Umbilical cord (tissue), 2 donors: Measurements from ENCODE around the gene FARS2. TPM values are rescaled to one million over a fixed set of nuclear protein-coding genes. Genes with fewer than 3 reads are reported as not detected.

Experiments used
- DNase-seq: peaks from one replicate; pipeline ENCODE4 v3.0.0-alpha.2; 2015; ENCODE audit warnings: low spot score
- total RNA-seq: library from RNA; depleted of rRNA; stranded (reverse); fragments of >200 nt; gene quantifications from one replicate; pipeline ENCODE4 v1.2.3, GENCODE V29; 2014; ENCODE audit warnings: low replicate concordance; ENCODE audit not compliant: insufficient read depth

The FARS2 gene
- total RNA-seq, result 13.5 TPM

- peak; percentile 96 for DNase-seq
Observed at GRCh38 chr6:5260661-5261544, at the start of gene FARS2, which contains the start of gene LYRM4. TSS of gene FARS2 (plus strand) at chr6:5261513. TSS of gene LYRM4 (minus strand) at chr6:5260950. CDS start at chr6:5260733, 217 bp downstream.

DNA sequence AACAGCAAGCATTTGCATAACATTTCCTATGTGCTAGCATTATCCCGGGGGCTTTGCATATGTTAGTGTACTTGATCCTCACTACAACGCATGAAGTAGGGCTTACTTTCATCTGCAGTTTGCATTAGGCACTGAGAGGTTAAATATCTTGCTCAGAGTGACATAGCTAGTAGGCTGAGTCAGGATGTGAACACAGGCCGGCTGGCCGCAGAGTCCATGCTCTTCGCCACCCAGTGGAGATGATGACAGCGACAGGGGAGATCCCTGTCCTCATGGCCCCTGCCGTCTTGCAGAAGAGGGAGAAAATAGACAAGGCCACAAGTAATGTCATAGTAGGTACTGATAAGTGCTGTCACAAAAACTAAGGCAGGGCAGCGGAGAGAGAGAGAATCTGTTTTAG, 47.5 kb upstream of the FARS2 start:
- DNase-seq, result no peak

- peak; percentile 53 for DNase-seq
Observed at GRCh38 chr6:5214570-5215052, 46.7 kb upstream of the FARS2 start.

- DNase-seq, result peak; percentile 36
Observed at GRCh38 chr6:5215159-5215558, 46.2 kb upstream of the FARS2 start.

DNA sequence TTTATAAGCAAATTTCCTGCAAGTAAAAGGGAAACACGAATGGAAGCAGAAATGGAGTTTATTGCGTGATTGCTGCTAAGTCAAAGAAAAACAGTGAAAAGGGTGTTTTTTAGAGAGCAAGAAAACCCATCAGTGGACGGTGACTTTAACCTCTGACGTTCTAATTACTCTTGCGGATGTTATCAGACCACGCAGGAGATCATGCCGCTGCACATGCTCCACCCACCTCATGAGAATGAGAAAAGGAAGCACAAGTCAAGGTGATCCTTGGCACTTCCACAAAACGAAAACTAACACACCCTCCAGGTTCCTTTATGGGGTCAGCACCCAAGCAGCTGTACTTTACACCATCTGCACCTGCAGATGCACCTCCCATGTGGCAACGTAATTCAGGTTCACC, 45.5 kb upstream of the FARS2 start:
- DNase-seq, result no peak

DNA sequence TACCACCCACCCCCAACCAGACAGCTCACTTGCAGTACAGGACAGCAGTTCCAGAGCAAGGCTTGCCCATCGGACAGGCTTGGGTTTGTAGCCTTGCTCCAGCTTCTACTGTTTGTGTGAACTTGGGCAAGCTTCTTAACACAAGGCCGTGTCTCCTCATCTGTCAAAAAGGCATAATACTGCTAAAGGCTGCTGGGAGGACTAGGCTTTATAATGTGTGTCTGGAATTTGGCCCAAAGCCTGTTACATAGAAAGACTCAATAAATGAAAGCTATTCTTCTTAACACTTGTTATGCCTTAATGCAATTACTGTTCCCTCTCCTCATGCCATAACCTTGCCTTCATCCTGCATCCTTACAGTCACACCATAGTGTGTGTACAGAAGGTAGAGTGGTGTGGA, 44.0 kb upstream of the FARS2 start:
- no peak for DNase-seq

DNA sequence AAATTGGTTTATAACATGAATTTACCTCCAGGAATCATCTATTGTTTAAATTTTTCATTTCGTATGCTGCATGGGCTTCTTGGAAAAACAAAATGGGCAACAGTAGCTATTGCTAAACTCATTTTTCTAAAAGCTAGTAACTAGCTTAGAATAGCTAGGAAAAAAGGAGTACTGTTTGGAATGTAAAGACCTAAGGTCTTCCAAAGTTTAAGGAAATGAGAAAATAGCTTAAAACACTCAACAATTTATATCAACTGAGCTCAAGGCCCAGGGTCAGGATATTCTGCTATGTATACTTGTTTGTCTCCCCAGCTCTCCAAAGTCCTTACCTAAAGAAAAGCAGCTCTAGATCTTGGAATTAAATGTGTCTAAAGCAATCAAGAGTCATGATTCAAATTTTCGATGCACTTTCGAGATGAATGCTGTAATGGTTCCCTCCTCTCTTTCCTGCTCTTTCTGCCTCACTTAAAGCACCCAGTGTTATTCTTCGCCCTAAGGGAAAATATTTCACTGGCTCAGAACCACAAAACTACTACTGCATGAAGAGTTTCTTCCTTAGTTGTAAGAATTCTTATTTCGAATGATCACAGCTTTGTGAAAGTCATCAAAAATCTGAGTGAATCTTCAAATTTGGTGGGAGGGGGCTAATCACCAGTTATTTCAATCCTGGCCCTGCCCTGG, 42.2 kb upstream of the FARS2 start:
- DNase-seq, result no peak

GRCh38 chr6:5220443-5220842, 40.9 kb upstream of the FARS2 start:
- no peak for DNase-seq

DNA sequence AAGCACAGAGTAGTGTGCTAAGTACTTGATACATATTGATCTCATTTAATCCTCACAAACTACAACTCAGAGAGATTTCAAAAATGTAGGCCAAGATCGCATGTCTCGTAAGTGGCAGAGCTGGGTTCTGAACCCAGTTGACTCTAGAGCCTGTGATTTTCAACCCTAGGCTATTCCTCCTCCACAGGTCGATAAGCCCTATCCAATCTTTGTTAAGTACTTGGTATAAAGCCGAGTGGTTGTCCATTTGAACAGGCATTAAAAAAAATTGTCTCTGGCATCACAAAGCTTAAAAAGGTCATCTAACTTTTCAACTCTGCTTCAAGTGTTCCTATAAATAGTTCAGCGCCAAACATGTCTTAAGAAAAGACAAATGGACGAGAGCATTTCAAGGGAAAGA, 38.0 kb upstream of the FARS2 start:
- no peak for DNase-seq

GRCh38 chr6:5229356-5229755, 32.0 kb upstream of the FARS2 start:
- no peak for DNase-seq

- no peak for DNase-seq
Observed at GRCh38 chr6:5230081-5230480, 31.2 kb upstream of the FARS2 start.

DNA sequence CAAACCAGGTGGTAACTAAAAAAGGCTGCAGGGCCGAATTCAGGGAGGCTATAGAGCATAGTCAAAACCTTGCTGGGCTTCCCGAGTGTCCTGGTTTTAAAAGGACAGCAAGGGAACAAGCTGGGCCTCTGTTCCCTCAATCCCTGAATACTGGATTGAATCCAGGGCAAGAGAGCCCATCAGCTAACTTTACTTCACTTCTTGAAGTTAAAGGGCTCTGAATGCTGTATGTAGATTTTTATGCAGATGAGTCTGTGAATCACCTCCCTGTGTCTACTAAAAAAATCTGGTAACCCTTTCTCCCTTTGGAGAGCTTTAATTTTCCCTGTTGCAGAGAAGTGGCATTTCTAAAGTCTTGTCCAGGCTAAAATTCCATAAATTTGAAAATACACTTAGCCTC, 30.0 kb upstream of the FARS2 start:
- no peak for DNase-seq

GRCh38 chr6:5234874-5235273, 26.4 kb upstream of the FARS2 start:
- no peak for DNase-seq

GRCh38 chr6:5235830-5236229, 25.5 kb upstream of the FARS2 start:
- no peak for DNase-seq

DNA sequence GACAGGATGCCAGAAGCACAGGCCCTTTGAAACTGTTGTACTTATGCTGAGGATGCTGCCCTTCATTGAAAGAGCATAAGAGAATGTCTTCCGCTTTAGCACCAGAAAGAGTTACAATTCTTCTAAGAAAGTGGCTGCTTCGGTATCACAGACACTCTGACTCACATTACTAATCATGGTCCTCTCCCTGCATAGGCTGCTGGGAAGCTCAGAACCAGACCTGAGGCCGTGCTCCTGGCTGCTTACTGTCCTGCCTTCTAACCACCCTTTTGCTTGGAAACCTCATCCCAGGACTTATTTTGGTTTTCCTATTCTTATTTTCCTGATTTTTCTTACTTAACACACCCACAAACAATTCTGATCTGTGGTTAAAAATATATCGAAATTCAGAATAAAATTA, 23.5 kb upstream of the FARS2 start:
- DNase-seq, result no peak

DNA sequence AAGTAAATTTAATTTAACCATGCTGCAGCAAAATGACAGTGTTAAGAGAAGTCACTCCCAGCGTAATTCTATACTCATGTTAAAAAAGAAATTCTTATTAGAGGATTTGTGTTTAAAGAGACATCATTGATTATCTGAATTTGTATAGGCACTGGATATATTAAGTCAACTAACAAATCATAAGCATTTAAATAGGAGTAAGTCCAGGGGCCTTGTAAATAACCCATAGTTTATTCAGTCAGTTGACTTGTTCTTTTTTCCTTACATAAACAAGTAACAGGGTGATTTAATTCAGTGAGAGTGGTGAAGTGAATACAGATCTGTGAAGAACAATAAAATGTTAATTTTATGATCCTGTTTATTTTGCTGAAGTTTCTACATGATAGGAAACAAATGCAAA, 23.0 kb upstream of the FARS2 start:
- DNase-seq, result no peak

DNA sequence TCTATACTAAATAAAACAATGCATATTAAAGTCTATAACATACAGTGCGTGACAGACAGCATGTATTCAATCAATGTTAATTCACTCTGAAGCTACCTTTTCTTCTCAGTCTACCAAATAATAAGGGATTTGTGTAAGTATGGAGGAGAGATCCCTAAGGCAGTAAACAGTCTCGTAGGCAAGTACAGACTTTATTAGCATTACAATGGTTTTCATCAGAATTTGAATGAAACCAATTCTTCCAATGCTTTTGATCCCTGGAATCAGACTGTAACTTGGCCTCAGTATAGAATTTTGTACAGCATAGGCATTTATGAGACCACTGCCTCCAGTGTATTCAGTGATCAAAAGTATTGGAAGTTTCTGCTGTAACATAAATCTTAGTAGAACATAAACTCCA, 20.1 kb upstream of the FARS2 start:
- no peak for DNase-seq

- DNase-seq, result no peak
Observed at GRCh38 chr6:5243069-5243468, 18.2 kb upstream of the FARS2 start.

DNA sequence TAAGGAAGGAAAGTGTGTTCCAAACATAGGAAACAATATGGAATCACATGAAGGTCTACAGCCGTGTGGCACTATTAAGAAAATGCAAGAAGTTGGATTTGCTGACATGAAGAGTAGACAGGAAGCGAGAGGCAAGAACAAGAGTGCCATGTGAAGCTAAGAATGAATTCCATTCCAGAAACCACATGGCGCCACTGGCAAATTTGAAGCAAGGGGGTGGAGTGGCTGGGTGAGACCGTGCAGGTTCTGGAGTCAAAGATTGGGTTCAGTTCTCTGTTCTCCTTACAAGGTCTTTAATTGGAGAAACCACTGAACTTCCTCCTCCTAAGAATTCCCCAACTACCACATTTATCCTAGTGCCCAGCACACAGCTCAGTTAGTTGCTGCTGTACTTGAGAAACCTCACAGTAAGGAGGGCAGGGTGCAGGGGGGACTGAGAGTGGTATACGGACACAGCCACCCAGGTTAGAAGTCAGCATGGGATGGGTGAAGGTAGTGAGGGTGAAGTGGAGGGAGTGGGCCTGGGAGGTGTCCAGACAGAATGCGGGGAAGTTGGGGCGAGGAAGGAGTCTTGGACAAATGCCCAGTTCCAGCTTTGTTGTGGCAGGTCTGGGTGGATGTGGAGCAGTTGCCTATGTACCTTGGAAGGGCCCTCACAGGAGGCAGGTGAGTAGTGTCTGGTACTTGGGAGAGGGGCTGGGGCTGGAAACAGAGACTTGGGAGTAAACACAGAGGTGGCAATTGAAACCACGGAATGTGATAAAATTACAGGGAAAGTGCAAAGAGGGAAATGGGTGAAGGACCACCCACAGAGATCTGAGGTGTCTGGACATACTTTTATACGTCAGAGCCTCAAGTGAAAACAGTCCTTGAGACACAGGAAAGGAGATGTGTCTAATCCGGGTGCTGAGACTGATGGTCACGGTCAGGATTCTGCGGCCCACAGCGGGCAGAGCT, 14.9 kb upstream of the FARS2 start:
- no peak for DNase-seq

DNA sequence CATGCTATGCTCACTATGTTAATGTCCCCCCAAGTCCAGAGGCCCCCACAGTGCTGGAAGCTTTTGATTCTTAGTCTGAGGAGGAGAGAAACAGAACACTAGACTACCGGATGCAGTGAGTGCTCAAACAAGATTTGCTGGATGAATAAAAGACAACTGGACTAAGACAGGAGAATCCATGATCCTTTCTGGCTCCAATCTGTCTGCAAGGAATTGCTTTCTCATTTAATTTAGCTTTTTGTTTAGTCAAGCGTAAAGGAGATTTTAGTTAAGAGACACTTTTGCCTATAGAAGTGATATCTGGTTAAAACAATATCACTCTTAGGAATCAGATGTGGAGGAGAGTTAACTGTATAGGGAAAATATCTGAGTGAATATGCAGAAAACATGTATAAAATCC, 14.1 kb upstream of the FARS2 start:
- no peak for DNase-seq

DNA sequence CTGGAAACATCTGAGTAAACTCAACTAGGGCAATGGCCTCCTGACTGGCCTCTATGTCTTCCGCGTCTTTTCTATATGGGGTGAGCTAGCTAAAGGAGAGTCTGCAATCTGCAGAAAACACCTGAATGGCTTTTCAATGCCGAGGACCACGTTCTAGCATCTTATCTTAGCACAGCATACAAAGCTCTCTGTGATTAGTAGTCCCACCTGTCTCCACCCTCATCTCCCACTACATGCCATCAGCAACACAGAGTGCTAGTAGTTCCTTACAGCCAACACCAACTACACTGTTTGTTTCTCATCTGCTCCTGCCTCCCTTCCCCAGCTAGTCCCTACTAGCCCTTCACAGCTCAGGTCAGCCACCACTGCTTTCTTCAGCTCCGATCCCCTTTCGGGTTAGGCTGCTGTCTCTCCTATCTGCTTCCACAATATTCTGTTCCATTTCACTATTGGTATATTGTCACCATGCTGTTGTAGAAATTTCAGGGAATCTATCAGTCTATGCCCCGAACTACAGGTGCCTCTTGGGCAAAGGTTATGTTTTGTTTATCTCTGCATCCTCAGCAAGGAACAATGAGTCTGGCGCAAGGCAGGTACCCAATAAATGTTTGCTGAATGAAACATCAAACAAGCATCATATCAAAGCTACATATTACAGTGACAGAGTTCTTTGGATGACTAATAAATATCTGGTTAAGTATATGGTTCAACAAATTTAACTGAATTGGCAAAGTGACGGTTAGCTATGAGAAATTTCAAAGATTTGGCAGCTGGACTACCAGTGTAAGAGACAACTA, 12.8 kb upstream of the FARS2 start:
- DNase-seq, result no peak
